GM21367 (cell line): ENCODE results near the gene LAGE3.
A peak's percentile ranks its signal among the peaks of the same experiment; 100 is the strongest.

Source experiments
- ATAC-seq: cut with Tn5 transposase; IDR thresholded peaks from one replicate; pipeline ENCODE4 v1.9.1; 2021; ENCODE audit not compliant: unreplicated experiment

LAGE3 gene

DNA sequence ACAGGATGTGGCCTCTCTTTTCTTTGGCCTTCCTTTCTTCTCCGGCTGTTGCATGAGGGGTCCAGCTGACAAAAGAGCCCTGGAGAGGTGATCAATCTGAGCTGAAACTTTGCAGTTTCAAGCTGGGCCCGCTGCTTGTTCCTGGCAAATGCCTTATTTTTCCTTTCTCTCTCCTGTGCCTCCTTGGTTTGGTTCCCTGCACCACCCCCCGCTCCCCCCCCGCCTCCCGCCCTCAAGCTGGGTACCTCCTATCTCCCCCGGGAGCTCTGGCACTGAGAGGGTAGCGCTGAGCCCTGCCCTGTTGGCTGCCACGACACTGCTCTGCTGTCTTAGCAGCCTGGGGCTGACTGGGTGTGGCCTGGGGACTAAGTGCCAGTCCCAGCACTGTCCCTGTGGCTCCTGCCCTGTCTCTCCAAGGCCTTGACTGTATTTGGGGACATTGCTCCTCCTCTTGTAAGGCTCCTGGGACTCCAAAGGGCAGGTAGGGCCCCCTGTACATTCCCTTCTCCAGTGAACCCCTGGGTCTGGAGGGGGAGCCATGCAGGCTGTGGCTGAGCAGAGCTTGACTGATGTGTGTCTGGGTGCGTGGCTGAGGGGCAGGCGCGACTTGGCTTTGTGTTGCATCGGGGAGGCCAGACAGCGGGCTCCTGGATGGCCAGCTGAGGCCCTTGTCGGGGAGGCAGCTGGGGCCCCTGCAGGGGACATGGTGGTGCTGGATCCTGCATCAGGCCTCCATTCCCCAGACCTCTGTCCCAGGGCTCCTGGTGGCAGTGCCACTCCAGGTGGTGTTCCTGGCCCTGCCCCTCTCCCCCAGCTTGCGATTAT is 19.9 kb downstream of the LAGE3 start:
- ATAC-seq: no peak

DNA sequence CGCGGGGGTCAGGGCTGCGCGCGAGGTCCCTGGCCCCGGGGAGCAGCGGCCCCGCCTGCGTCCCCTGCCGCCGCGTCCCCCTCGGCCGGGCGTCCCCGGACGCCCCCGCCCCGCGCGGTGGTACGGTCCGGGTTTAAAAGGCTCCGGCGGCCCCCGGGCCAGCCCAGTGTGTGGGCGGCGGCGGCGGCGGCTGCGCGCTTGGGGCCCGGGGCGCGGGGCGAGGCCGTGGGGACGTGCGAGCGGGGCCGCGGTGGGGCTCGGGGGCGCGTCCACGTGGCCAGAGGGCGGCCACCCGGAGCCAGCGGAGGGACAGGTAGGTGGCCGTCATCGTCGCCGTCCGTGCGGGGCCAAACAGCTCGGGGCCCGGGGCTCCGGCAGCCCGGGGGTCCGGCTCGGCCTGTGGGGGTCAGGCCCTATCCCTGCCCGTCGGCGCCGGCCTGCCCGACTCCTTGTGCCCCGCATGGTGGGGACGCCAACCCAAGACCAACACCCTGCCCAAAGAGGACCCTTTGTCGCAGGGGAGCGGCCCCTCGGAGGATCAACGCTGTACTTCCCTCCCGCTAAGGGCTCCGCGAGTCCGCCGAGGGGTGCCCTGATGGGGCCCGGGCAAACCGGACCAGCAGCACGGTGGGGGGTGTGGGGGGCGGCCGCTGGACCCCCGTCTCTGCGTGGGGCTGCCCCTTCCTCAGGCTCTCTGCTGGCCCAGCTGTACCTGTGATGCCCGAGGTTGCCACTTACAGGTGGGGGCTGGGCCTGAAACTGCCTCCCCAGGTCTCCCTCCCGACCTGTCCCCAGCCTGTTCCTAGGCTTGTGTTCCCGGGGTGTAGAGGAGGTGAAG is 20.7 kb downstream of the LAGE3 start, which contains the start of gene PLXNA3:
PLXNA3 (plus strand) TSS at position 166 of the 838 bp plus-strand sequence. CDS start 1,903 bp downstream, outside the sequence.
- peak; percentile 63 for ATAC-seq

DNA sequence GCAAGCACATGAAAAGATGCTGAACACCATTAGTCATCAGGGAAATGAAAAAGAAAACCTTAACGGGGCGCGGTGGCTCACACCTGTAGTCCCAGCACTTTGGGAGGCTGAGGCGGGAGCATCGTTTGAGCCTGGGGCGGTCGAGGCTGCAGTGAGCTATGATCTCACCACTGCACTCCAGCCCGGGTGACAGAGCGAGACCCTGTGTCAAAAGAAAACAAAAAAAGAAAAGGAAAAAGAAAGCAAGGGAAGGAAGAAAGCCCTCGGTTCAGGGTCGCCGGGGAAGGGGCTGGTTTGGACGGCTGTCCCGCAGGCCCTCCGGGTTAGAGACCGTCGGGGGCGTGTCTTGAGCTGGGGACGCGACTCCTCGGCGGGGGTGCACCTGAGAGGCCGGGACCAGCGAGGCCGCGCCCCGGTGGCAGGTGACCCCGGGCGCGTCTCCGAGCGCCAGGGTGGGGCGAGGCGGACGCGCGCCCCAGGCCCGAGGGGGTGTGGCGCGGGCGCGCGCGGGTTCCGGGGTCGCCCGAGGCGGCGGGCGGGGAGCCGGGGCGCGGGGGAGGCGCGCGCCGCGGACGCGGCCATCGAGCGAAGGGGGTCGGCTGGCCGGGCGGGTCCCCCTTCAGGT is 21.5 kb downstream of the LAGE3 start:
- peak; percentile 57 for ATAC-seq

DNA sequence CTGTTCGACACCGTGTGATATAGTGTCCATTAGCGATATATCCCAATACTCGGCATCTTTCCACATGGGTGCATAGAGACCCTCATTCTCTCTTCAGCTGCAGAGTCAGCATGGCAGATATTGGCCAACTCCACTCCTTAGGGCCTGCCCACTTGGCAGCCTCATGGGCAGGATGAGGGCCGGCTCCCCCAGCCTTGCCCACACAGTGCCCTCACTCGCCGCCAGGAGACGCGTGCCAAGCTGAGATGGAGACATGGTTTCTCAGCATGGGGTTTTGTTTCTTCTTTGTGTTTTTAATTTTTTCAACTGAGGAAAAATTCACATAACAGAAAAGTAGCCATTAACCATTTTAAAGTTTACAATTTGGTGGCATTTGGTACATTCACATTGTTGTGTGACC is 26.3 kb downstream of the LAGE3 start:
- no peak for ATAC-seq

DNA sequence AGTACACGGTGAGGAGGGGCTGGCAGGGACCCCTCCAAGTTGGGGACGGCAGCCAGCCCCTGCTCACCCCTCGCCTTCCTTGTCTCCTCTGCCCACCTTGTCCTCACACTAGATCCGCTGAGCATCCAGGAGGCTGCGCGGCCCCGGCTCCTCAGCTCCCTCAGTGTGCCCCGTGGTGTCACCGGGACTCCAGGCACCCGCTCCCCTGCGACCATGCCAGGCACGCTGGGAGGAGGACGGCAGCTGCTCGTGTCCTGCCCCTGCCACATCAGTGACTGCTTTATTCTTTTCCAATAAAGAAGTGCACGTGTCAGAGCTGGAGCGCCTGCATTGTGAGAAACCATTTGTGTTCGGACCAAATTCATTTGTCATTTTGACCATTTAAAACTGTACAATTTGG is 28.8 kb downstream of the LAGE3 start:
- ATAC-seq: no peak

DNA sequence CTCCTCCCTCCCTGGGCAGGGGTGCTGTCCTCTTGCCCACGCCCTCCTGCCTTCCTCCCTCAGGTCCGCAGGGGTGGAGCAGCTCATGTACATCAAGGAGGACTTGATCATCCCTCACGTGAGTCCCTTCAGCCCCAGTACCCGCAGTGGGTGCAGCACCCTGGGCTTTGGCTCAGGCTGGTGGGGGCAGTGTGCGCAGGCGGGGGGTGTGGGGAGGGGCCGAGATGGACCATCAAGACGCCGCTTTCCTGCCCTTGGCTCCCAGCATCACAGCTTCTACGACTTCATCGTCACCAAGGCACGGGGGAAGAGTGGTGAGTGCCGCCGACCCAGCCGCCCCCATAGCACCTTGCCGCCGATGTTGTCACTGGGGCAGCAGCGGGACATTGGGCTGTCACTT is 29.5 kb downstream of the LAGE3 start:
- ATAC-seq: no peak

DNA sequence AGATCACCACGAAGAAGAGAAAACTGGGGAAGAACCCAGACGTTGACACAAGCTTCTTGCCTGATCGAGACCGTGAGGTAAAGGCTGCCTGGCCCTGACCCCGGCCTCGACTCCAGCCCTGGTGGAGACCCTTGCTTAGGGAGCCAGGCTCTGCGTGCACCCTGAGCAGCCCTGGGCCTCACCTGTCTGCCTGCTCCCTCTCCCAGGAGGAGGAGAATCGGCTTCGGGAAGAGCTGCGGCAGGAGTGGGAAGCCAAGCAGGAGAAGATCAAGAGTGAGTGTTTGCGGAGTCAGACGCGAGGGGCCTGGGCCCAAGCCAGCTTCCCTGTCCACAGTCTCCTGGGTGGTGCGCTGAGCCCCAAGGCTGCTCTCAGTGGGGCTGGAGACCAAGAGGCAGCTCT is 30.6 kb downstream of the LAGE3 start:
- no peak for ATAC-seq

DNA sequence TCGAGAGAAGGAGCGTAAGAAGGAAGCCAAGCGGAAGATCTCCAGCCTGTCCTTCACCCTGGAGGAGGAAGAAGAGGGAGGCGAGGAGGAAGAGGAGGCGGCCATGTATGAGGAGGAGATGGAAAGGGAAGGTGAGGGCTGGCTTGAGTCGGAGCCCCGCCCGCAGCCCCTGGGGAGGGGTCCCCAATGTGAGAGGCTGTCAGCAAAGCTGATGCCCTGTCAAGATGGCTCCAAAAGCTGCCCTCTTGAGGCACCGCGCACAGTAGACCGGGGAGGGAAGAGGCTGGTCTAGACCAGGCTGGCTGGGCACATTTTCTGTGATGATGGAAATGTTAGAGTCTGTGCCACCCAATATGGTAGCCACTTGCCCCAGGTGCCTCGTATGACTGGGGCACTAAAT is 32.7 kb downstream of the LAGE3 start:
- ATAC-seq: no peak

DNA sequence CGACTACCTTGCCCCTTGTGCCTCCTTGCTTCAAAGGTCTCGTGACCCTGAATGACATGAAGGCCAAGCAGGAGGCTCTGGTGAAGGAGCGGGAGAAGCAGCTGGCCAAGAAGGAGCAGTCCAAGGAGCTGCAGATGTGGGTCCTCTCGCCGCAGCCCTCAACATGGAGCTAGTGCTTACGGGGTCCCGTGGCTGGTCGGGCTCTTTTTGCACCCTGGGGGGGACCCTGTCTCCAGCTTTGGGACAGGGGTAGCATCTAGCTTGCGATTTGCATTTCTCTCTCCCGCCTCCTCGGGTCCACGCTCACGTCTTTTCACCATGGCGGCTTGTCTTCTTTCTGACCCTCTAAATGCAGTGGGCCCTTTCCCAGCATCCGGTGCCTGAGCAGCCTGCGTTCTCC is 33.3 kb downstream of the LAGE3 start:
- ATAC-seq: no peak

DNA sequence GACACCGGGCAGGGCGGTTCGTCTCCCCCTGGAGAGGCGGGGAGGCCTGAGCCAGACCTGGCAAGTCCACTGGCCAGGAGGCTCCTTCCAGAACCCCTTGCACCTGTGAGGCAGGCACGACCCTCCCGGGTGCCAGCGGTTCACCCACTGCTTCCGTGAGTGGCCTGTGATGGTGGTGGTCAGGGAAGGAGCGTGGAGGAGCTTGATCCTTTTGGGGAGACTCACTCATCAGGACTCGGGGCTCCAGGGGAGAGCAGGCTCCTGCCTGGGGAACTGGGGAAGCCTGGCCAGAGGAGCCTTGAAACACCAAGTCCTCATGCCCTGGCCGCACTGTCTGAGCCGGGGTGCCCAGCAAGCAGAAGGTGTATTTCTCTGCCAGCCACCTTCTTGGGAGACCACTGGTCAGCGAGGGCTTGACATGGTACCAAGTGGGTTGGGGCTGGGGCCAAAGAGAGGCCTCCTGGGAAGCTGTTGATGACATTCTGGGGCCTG is 34.3 kb downstream of the LAGE3 start:
- no peak for ATAC-seq

DNA sequence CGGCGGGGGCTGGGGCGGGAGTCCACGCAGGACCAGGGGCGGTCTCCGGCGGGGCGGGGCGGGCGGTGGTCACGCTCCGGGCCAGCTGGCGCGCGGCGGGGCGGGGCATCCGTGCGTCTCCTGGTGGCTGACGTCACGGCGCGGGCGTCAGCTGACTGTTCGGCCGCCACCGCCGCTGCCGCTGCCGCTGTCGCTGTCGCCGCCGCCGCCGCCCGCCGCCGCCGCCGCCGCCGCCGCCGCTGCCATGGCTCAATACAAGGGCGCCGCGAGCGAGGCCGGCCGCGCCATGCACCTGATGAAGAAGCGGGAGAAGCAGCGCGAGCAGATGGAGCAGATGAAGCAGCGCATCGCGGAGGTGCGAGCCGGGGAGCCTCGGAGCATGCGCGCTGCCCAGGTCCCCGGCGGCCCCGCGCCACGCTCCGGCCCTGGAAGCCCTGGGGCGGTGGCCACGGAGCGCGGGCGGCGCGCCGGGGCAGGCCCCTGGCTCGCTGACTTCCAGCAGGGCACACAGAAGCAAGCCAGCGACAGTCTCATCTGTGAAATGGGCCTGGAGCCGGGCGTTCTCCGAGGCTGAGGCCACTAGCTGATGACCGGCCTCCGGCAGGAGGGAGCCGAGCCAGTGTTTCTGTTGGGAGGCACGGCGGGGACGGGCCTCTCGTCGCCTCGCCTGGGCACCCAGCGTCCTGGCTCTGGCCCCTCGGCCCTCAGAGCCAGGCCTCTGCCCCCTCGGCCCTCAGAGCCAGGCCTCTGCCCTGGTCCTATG is 34.9 kb downstream of the LAGE3 start, which contains the start of gene FAM50A:
FAM50A (plus strand) TSS at position 150 of the 763 bp plus-strand sequence; CDS start at position 245, 95 bp downstream.
- peak; percentile 63 for ATAC-seq

DNA sequence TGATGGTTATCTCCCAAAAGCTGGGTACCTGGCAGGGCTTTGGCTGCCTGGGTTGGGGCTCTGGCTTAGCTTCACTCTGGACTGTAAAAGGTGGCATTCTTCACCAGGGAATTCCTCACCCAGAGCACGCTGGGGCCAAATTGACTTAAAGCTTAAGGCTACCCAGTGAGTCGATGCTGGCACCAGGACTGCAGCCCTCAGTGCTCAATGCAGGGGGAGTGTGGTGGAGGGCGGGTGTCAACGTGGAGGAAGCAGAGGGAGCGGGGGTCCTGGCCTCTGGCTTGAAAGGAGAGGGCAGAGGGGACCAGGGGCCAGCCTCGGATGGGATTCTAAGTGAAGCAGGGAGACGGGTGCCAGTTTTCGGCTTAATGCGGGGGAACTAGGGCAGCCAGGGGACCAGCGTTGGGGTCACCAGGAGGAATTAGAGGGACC is 35.6 kb downstream of the LAGE3 start:
- ATAC-seq: no peak

DNA sequence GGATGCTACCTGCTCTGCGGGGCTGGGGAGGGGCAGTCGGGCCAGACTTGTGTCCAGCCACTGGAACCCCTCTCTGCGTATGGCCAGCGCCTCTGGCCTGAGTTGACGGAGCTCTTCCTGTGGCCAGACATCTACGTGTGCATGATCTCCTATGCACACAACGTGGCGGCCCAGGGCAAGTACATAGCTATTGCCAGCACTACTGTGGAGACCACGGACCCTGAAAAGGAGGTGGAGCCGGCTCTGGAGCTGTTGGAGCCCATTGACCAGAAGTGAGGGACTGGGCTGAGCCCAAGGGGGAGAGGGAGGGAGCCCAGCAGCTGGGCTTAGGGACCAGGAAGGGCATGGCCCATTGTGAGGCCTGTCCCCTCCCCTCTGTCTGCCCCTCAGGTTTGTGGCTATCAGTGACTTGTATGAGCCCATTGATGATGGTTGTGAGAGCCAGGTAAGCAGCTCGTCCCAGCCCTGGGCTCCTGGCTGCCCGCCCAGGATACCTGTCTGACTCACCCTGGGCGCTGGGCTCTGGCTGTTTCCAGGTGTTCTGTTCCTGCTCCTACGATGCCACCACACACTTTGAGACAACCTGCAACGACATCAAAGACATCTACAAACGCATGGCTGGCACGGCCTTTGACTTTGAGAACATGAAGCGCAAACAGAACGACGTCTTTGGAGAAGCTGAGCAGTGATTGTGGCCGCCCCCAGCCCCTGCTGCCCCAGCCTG is 36.9 kb downstream of the LAGE3 start:
- no peak for ATAC-seq

DNA sequence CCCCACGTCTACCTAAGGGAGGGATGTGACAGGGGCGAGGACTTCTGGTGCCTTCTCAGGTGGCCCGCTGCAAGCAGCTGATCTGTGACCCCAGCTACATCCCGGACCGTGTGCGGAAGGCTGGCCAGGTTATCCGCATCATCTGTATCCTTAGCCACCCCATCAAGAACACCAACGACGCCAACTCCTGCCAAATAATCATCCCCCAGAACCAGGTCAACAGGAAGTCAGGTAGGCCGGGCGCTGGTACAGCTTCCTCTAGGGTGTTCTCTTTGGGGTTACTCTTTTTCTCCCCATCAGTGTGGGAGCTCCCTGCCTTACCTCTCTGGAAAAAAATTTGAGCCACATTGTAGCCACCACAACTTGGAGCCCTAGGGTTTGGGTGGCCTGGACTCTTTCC is 37.5 kb downstream of the LAGE3 start:
- no peak for ATAC-seq

DNA sequence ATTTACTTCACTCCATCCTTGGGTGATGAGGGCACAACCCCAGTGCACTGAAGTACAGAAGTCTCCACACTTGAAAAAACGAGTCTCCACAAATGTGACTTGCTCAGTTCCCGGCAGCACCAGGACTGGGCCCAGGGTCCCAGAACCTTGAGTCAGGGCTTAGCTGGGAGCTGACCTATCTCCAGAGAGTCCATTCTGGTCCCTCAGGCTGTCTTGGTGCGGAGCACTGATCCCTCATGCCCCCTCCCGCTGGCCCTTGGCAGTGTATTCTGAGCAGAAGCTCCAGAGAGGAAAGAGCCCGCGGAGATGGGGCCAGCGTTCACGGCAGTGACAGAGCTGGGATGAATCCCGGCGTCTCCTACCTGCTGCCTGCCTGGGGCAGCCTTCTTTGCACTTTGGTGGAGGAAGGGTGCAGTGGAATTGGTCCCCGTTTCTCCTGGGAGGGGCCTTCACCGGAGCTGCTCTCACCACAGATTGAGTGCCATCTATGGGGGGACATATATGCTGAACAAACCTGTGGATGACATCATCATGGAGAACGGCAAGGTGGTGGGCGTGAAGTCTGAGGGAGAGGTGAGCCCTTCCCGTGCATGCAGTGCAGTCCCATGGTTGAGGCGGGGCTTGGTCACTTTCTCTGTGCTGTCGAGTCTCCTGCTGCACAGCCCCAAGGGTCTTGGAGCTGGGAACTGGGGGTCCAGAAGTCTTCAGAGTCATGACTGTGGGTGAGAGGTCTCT is 38.3 kb downstream of the LAGE3 start:
- no peak for ATAC-seq

DNA sequence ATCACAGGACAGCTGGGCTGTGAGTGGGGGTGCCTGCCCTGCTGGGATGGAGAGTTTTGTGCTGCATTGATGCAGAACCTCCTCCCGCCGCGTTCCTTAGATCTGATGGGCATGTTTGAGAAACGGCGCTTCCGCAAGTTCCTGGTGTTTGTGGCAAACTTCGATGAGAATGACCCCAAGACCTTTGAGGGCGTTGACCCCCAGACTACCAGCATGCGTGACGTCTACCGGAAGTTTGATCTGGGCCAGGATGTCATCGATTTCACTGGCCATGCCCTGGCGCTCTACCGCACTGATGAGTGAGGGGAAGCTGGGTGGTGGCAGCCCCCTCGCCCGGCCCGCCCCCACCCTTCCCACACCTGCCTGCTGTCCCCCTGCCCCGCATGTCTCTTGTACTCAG is 39.2 kb downstream of the LAGE3 start:
- ATAC-seq: no peak

DNA sequence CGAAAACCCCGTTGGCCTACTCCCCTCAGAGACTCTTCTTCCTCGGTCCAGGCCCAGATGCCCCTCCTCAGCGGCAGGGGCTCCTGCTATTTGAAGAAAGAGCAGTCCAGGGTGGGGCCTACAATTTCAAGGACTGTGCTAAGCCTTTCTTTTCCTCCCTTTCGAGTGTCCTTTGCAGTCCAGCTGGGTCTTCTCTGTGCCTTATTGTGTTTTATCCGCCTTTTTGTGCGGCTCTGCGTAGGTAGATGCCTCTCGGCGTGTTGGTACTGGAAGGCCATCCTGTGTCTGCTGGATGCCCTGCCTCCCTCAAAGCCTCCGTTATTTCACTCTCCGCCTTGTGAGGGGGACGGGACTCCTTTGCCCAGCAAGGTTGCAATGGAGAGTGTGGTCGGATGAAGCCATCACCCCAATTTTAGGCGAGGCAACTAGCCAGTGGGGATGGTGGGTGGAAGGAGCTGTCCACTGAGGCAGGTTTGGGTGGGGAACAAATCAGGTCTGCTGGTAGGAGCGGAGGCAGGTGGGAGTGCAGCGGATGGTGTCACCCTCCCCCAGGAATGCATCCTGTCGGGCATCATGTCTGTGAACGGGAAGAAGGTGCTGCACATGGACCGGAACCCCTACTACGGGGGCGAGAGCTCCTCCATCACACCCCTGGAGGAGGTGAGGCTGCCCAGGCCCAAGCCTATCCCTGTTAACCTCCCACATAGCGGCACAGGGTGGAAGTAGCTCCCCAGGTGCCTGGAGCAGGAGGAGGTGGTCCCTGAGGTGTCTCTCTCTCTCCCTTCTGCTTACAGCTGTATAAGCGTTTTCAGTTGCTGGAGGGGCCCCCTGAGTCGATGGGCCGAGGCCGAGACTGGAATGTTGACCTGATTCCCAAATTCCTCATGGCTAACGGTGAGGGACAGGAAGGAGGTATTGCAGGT is 40.8 kb downstream of the LAGE3 start:
- ATAC-seq: no peak
